IPS-20b (cell line): Measurements from ENCODE around the gene ADCY1.
A peak's percentile ranks its signal among the peaks of the same experiment; 100 is the strongest.

Experiments used
- H3K27ac ChIP-seq: one replicate; pipeline ENCODE4 v1.5.1; 2013; ENCODE audit warnings: low read length
- H3K27me3 ChIP-seq: 2 replicates; pipeline ENCODE4 v1.6.1; 2013; ENCODE audit warnings: mild to moderate bottlenecking, low read length, inconsistent platforms; ENCODE audit not compliant: insufficient read depth
- H3K36me3 ChIP-seq: 2 replicates; pipeline ENCODE4 v1.6.1; 2013; ENCODE audit warnings: low read depth, mild to moderate bottlenecking, inconsistent platforms, low read length, moderate library complexity; ENCODE audit not compliant: insufficient read depth
- H3K4me1 ChIP-seq: 2 replicates; pipeline ENCODE4 v1.6.1; 2013; ENCODE audit warnings: mild to moderate bottlenecking, control low read depth, inconsistent platforms, low read length, moderate library complexity; ENCODE audit not compliant: insufficient read depth
- H3K4me3 ChIP-seq: 2 replicates; pipeline ENCODE4 v1.5.1; 2013; ENCODE audit warnings: mild to moderate bottlenecking, low read length, inconsistent platforms
- H3K9ac ChIP-seq: 2 replicates; pipeline ENCODE4 v1.6.1; 2013; ENCODE audit warnings: low read depth, mild to moderate bottlenecking, inconsistent platforms, low read length, moderate library complexity
- H3K9me3 ChIP-seq: 2 replicates; pipeline ENCODE4 v1.6.1; 2013; ENCODE audit warnings: mild to moderate bottlenecking, low read depth, low read length, inconsistent platforms; ENCODE audit not compliant: insufficient read depth

The ADCY1 gene

DNA sequence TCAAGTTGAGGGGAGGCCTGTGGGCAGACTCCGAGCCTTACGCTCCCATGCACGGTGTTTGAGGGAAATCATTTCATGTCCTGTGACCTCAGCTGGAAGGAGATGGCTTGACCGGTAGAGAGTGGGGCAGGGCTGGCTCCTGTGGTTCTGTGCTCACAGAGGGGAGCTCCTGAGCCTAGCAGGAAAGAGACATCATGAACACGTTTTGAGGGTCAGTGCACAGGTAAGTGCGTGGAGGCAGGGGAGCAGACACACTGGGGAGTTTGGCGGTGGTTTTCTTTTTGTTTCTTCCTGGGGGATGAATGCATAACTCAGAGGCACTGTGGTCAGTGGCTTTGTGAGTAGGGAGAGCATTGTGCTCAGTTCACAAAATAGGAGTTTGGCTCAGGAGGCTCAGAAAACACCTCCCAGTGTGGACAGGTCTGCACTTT, 22.5 kb downstream of the ADCY1 start:
- Histone ChIP-seq H3K9me3 (no peaks in the 10 kb centered on the region), H3K4me3 (no peak overlapping the region), H3K27ac (no peak overlapping the region)

DNA sequence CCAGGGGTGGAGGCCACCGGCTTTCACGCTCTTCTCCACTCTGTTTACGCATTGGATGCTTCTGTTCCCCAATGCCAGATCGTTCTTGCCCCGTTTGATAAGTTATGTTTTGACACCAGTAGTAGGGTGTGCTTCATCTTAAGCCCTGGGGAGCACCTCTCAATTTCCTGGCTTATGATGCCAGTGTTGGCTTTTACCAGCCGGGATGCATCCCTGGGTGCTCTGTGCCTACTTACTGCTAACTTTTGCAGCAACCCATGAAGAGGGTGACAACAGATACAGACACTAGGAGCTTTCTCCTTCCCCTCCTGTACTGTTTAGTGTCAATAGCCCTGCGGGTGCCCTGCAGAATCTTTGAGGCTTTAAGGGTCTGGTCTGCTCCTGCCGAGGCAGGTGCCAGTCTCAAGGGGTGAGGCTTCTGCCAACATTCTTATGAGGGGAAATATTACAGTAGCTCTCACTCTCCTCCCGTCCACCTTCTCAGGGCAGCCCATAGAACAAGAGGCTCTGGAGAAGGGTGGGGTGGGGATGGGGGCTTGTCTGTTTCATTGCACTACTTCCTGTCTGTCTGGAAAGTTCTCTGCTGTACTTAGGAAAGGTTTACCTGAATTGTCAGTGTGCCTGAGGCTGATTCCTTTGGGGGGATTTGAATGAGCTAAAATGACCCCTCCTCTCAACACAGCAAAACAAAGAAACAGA, 23.3 kb downstream of the ADCY1 start:
- H3K27me3 ChIP-seq: no peaks in the 10 kb centered on the region
- no peaks in the 10 kb centered on the region for H3K9me3 ChIP-seq
- H3K36me3 ChIP-seq: peaks cover 5% of the 10 kb centered on the region; the same call in 1 of the 2 replicates
- H3K4me3 ChIP-seq: no peak overlapping the region
- 0 out of 2 replicates have a peak overlapping the region, but pooled peaks have one; percentile 45 for H3K9ac ChIP-seq
- H3K27ac ChIP-seq: no peak overlapping the region
- H3K4me1 ChIP-seq: peaks cover 10% of the 10 kb centered on the region; the same call in 1 of the 2 replicates

More for the DNA sequence above, 22.5 kb downstream of the ADCY1 start:
- Histone ChIP-seq H3K4me1 (peaks cover 10% of the 10 kb centered on the region; the same call in 1 of the 2 replicates), H3K36me3 (peaks cover 5% of the 10 kb centered on the region; the same call in 1 of the 2 replicates), H3K27me3 (no peaks in the 10 kb centered on the region), H3K9ac (no peak overlapping the region)

DNA sequence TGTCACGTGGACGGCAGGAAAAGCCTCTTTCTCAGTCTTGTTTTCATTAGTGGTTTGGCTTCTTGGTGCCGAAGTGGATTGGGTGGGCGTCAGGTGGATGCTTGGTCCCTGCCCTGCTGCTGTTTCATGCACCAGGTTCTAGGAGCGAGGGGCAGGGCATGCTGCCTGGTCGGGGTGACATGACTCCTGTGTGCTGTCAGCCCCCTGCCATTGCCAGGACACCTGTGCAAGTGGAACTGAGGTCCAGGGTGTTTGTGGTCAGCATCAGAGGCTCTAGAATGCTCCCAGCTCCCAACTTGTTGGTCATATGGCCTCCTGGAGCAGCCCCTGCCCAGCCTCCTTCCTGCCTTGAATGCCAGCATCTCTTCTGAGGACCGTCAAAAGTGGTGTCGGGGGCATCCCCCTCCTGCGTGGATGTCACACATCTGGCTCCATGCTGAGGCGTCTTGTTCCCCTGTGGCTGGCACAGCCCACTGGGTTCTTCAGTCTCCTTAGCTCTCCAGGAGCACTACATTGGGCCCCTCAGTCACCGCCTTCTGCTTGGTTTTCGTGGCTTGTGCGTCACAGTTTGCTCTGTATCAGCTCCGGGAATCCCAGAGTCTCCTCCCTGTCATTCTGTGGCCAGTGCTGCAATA, 24.8 kb downstream of the ADCY1 start:
- Histone ChIP-seq H3K27ac (no peak overlapping the region), H3K9me3 (no peaks in the 10 kb centered on the region; the same call in 1 of the 2 replicates), H3K27me3 (no peaks in the 10 kb centered on the region), H3K36me3 (peaks cover 5% of the 10 kb centered on the region; the same call in 1 of the 2 replicates), H3K4me3 (no peak overlapping the region), H3K4me1 (peaks cover 10% of the 10 kb centered on the region; the same call in 1 of the 2 replicates), H3K9ac (no peak overlapping the region)

DNA sequence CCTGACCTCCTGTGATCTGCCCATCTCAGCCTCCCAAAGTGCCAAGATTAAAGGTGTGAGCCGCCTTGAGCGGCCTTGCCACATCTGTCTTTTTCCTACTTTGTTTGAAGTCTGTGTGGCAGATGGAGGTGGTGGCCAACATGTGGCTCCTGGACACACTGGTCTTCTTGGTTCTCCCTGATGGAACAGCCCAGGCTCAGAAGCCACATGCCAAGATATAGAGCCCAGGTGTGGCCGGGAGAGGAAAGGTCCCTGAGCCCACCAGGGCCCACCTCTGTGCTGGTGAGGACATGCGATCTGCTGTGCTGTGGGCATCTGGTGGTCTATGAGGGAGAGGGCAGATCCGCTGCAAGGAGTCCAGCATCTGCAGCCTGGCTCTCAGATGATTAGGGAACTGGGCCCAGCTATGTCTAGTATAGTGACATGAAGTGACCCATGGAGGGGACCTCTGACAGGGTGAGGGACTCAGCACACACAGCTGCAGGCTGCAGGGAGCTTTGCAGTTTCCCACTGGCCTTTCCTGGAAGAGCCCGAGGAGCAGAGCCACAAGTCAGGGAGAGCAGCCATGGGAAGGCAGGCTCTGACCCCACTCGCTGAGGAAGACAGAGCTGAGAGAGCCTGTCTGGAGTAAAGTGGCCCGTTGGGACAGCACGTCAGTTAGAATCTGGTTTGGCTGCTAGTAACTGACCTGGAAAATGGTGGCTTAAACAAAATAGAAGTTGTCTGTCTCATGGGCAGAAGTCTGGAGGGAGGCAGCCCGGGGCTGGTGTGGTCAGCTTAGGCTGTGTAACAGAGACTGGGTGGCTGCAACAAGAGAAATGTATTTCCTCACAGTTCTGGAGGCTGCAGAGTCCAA, 25.9 kb downstream of the ADCY1 start:
- peaks cover 7% of the 10 kb centered on the region; the same call in 1 of the 2 replicates for H3K9me3 ChIP-seq

DNA sequence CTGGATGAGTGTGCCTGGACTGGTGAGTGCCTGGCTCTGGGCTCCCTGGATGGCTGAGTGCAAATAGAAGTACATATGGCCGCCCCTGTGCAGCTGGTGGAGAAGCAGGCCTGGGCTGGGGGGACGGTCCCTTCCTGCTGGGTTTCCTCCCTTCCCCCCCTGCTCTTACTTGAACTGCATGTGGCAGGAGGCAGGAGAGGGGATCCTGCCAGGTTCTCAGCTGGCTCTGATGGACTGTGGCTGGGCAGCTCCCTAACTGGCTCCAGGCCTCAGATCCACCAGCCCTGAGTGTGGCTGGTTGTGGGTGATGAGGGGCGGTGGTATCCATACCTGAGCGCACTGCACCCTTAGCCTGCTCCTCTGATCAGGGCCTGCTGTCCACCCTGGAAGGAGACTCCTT, 26.9 kb downstream of the ADCY1 start:
- no peak overlapping the region for H3K9ac ChIP-seq
- peaks cover 9% of the 10 kb centered on the region; the same call in 1 of the 2 replicates for H3K9me3 ChIP-seq
- peaks cover 3% of the 10 kb centered on the region; the same call in 1 of the 2 replicates for H3K36me3 ChIP-seq
- H3K4me1 ChIP-seq: peaks cover 2% of the 10 kb centered on the region; the same call in 1 of the 2 replicates
- H3K27me3 ChIP-seq: no peaks in the 10 kb centered on the region
- no peak overlapping the region for H3K4me3 ChIP-seq
- H3K27ac ChIP-seq: no peak overlapping the region

More for the DNA sequence above, 25.9 kb downstream of the ADCY1 start:
- Histone ChIP-seq H3K27ac (no peak overlapping the region), H3K9ac (no peak overlapping the region), H3K36me3 (peaks cover 5% of the 10 kb centered on the region; the same call in 1 of the 2 replicates), H3K27me3 (no peaks in the 10 kb centered on the region), H3K4me3 (no peak overlapping the region), H3K4me1 (peaks cover 5% of the 10 kb centered on the region; the same call in 1 of the 2 replicates)

DNA sequence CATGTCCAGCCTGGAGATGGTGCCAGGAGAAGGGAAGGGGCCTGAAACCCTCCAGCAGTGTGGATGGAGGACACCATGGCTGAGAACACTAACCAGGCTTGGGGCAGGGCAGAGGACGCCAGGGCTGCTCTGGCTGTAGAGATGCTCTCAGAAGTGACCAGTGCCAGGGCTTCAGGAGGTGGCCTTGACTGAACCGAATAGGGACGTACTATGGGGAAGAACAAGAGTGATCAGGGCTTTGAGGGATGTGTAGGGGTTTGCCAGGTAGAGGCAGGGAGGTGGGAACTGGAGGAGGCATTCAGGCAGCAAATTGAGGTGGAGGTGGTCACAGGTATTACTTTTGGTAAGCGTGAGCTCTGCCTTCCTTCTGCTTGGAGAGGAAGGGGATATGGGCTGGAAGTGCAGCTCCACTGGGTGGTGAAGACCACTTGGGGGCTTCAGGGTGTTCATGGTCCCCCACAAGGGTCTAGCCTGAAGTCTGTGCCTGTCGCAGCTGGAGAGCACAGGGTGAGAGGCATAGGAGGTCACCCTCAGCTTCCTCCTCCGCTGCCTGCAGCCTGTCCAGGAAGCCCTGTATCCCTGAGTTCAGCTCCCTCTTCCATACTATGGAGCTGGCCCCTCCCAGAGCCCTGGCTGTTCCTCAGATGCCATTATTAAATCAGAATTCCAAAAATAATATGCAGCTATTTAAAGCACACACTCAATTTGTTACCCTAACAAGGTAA, 27.8 kb downstream of the ADCY1 start:
- H3K4me3 ChIP-seq: no peak overlapping the region
- no peaks in the 10 kb centered on the region for H3K27me3 ChIP-seq
- H3K4me1 ChIP-seq: peaks cover 2% of the 10 kb centered on the region; the same call in 1 of the 2 replicates
- H3K9ac ChIP-seq: no peak overlapping the region
- no peak overlapping the region for H3K27ac ChIP-seq
- no peaks in the 10 kb centered on the region for H3K36me3 ChIP-seq
- H3K9me3 ChIP-seq: peaks cover 9% of the 10 kb centered on the region; the same call in 1 of the 2 replicates

DNA sequence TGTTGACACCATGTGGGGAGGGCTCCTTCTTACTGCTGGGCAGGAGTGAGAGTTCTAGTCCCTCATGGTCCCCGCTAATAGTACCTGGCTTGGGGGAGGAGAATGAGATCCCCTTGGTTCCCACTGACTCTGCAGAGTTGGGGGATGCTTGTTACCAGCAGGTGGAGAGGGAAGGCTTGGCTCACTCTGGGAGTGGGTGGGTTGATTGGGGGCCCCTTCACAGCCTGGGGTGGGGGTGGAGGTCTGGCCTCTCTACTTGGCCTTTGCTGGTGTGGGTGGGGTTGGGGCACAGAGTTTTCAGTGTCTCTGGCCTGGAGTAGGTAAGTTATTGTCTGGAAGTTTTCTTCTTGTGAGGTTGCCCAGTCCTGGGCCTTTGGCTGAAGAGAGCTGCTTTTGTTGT, 31.9 kb downstream of the ADCY1 start:
- Histone ChIP-seq H3K9ac (no peak overlapping the region), H3K27ac (no peak overlapping the region), H3K36me3 (no peaks in the 10 kb centered on the region)

DNA sequence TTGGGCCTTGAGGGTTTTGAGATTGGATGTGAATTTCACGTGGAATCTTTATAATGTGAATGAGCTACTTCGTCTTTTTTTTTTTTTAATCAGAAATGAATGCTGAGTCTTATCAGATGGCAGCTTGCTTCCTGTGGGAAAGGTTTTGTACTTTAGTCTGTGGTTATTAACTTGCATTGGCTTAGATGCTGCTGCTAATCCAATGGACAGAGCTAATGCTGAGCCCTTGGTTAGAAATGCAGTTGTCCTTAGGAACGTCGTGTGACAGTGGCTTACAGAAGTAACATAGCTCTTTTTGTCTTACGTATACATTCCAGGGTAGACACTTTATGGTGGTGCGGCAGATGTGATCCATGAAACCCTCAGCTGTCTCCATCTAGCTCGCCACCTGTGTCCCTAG, 32.8 kb downstream of the ADCY1 start:
- Histone ChIP-seq H3K27ac (no peak overlapping the region), H3K27me3 (no peaks in the 10 kb centered on the region), H3K4me3 (no peak overlapping the region), H3K9ac (no peak overlapping the region), H3K36me3 (no peaks in the 10 kb centered on the region), H3K9me3 (peaks cover 9% of the 10 kb centered on the region; the same call in 1 of the 2 replicates), H3K4me1 (no peaks in the 10 kb centered on the region)

More for the DNA sequence above, 31.9 kb downstream of the ADCY1 start:
- Histone ChIP-seq H3K4me1 (no peaks in the 10 kb centered on the region), H3K27me3 (no peaks in the 10 kb centered on the region), H3K4me3 (no peak overlapping the region), H3K9me3 (peaks cover 9% of the 10 kb centered on the region; the same call in 1 of the 2 replicates)

DNA sequence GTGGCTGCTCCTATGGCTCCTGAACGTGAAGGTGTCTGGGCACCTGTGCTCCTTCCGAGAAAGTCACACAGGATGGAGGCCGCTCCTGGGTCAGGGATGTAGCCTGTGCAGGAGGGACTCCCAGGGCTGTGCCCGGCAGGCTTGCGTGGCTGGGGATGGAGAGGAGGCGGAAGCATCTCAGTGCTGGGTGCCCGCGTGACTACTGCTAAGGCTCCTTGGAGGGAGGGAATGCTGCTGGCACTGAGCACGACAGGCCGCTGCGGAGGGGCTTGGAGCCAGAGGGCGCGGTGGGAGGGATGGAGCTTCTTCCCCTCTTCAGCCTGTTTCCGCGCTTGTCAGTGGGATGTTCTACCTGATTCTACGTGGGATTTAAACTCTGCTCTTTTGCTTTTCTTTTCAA, 35.0 kb downstream of the ADCY1 start:
- no peaks in the 10 kb centered on the region for H3K27me3 ChIP-seq
- H3K4me3 ChIP-seq: no peak overlapping the region
- H3K4me1 ChIP-seq: no peaks in the 10 kb centered on the region
- no peak overlapping the region for H3K27ac ChIP-seq
- H3K9ac ChIP-seq: no peak overlapping the region
- peaks cover 14% of the 10 kb centered on the region for H3K36me3 ChIP-seq
- H3K9me3 ChIP-seq: peaks cover 9% of the 10 kb centered on the region; the same call in 1 of the 2 replicates

DNA sequence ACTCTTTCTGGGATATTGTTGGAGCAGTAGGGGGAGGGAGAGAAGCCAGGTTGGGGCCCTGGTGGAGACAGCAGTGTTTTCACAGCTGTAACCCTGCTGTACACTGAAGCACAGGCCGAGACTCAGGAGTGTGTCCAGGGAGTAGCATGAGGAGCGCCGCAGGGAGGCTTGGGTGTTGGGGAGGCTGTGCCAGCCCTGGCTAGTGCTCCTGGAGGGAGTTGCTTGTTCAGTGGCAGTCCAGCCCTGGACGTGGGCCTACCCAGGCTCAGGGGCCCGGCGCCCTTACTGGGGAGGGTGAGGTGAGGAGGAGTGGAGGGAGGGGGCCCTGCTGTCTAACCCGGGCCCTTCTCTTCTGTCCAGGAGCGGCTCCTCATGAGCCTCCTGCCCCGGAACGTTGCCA, 35.9 kb downstream of the ADCY1 start:
- Histone ChIP-seq H3K27me3 (no peaks in the 10 kb centered on the region), H3K4me1 (no peaks in the 10 kb centered on the region), H3K27ac (no peak overlapping the region), H3K9ac (no peak overlapping the region), H3K9me3 (peaks cover 3% of the 10 kb centered on the region; the same call in 1 of the 2 replicates), H3K4me3 (no peak overlapping the region), H3K36me3 (peaks cover 14% of the 10 kb centered on the region)
